ENCODE measurements around the gene ARAP3. TPM values are rescaled to one million over a fixed set of nuclear protein-coding genes. Genes with fewer than 3 reads are reported as not detected.
A peak's percentile ranks its signal among the peaks of the same experiment; 100 is the strongest.

Gene ARAP3
- polyA plus RNA-seq, 1 experiment, result 3.5 TPM

GRCh38 chr5:141706121-141706520 is 24.1 kb upstream of the ARAP3 start:
- Histone ChIP-seq H3K27ac (ENCODE audit: low read depth, low read length) (no peak overlapping the region), H3K27me3 (ENCODE audit: control insufficient read depth, insufficient read depth, low read length) (peaks cover 75% of the 10 kb centered on the region), H3K4me3 (ENCODE audit: low read depth, low read length) (no peak overlapping the region), H3K9me3 (ENCODE audit: control insufficient read depth, insufficient read depth, low read length) (no peaks in the 10 kb centered on the region; the same call in 1 of the 2 replicates)
- no peak for DNase-seq (ENCODE audit: low read depth, low spot score)
- POLR2A ChIA-PET, result no interaction called here
- CTCF ChIA-PET, result no interaction called here
- TF ChIP-seq, protein P1, sequence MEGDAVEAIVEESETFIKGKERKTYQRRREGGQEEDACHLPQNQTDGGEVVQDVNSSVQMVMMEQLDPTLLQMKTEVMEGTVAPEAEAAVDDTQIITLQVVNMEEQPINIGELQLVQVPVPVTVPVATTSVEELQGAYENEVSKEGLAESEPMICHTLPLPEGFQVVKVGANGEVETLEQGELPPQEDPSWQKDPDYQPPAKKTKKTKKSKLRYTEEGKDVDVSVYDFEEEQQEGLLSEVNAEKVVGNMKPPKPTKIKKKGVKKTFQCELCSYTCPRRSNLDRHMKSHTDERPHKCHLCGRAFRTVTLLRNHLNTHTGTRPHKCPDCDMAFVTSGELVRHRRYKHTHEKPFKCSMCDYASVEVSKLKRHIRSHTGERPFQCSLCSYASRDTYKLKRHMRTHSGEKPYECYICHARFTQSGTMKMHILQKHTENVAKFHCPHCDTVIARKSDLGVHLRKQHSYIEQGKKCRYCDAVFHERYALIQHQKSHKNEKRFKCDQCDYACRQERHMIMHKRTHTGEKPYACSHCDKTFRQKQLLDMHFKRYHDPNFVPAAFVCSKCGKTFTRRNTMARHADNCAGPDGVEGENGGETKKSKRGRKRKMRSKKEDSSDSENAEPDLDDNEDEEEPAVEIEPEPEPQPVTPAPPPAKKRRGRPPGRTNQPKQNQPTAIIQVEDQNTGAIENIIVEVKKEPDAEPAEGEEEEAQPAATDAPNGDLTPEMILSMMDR (IDR thresholded peaks at IDR 0.05; ENCODE audit: low read depth, low read length), result no peak

DNA sequence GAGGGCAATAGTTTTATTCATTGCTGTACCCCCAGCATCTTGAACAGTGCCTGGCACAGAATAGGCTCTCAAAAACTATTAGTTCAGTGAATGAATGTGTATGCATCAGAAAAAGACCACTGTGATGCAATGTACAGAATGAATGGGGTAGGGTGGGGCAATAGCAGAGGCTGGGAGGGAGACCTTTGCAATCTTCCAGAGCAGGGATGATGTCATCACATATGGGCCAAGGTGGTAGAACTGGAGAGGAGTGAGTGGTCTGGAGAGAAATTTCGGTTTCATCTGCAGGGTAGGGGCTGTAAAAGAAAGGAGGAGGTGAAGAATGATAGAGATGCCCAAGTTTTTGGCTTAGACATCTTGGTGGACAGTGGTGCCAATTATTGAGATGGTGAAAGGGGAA is 23.4 kb upstream of the ARAP3 start:
- Histone ChIP-seq H3K9me3 (ENCODE audit: control insufficient read depth, insufficient read depth, low read length) (no peaks in the 10 kb centered on the region; the same call in 1 of the 2 replicates), H3K27me3 (ENCODE audit: control insufficient read depth, insufficient read depth, low read length) (peaks cover 75% of the 10 kb centered on the region), H3K27ac (ENCODE audit: low read depth, low read length) (no peak overlapping the region), H3K4me3 (ENCODE audit: low read depth, low read length) (no peak overlapping the region)
- TF ChIP-seq, protein P1 (IDR thresholded peaks at IDR 0.05; ENCODE audit: low read depth, low read length), result no peak
- POLR2A ChIA-PET, result no interaction called here
- DNase-seq (ENCODE audit: low read depth, low spot score), result no peak
- CTCF ChIA-PET, result no interaction called here

GRCh38 chr5:141704782-141705297 is 22.8 kb upstream of the ARAP3 start:
- CTCF ChIA-PET, result interaction anchor here (1.1 to 16.0 kb wide), 3 partner anchors 157 to 255 kb away, joined by 10 to 422 read pairs (median 130); partner anchors contain the start of genes PCDH1 and PCDH12
- H3K27ac ChIP-seq (ENCODE audit: low read depth, low read length), result no peak overlapping the region
- POLR2A ChIA-PET, result no interaction called here
- H3K27me3 ChIP-seq (ENCODE audit: control insufficient read depth, insufficient read depth, low read length), result peaks cover 77% of the 10 kb centered on the region
- H3K4me3 ChIP-seq (ENCODE audit: low read depth, low read length), result no peak overlapping the region
- no peaks in the 10 kb centered on the region; the same call in 1 of the 2 replicates for H3K9me3 ChIP-seq (ENCODE audit: control insufficient read depth, insufficient read depth, low read length)
- DNase-seq (ENCODE audit: low read depth, low spot score), result no peak
- TF ChIP-seq, protein P1 (IDR thresholded peaks at IDR 0.05; ENCODE audit: low read depth, low read length), result no peak

DNA sequence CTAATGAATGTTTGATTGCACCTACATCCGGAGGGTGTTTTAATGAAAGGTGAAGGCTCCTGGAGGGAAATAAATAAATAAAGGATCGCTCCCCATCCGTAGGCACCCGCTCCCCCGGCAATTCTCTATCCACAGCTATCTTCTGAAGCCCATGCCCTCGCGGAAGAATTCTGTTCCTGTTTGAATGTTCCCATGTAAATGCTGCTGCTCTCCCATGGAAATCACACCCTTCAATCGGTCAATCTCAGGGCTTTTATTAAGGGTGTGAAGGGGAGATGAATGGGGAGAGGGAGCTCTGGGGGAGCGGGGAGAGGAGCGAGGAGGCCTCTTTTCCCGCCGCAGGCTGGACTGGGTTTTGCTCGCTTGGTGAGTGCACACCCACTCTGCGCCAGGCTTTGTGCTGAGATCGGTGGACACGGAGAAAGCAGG is 21.1 kb upstream of the ARAP3 start:
- peak overlapping the region; percentile 57 for H3K4me3 ChIP-seq (ENCODE audit: low read depth, low read length)
- TF ChIP-seq, protein P1 (IDR thresholded peaks at IDR 0.05; ENCODE audit: low read depth, low read length), result no peak
- POLR2A ChIA-PET, result no interaction called here
- CTCF ChIA-PET, result interaction anchor here (0.6 to 16.0 kb wide), 19 partner anchors 8 to 1695 kb away, joined by 3 to 422 read pairs (median 4); partner anchors contain the start of genes PCDH1, PCDH12 and RNF14
- DNase-seq (ENCODE audit: low read depth, low spot score), result no peak
- H3K27ac ChIP-seq (ENCODE audit: low read depth, low read length), result no peak overlapping the region
- H3K9me3 ChIP-seq (ENCODE audit: control insufficient read depth, insufficient read depth, low read length), result no peaks in the 10 kb centered on the region; the same call in 1 of the 2 replicates
- peaks cover 80% of the 10 kb centered on the region for H3K27me3 ChIP-seq (ENCODE audit: control insufficient read depth, insufficient read depth, low read length)

GRCh38 chr5:141701360-141702119 is 19.5 kb upstream of the ARAP3 start:
- Histone ChIP-seq H3K9me3 (ENCODE audit: control insufficient read depth, insufficient read depth, low read length) (no peaks in the 10 kb centered on the region; the same call in 1 of the 2 replicates), H3K27me3 (ENCODE audit: control insufficient read depth, insufficient read depth, low read length) (peaks cover 91% of the 10 kb centered on the region), H3K27ac (ENCODE audit: low read depth, low read length) (no peak overlapping the region), H3K4me3 (ENCODE audit: low read depth, low read length) (no peak overlapping the region)
- no peak for DNase-seq (ENCODE audit: low read depth, low spot score)
- ChIA-PET POLR2A (no interaction called here), CTCF (interaction anchor here (0.6 to 16.0 kb wide), 24 partner anchors 9 to 675 kb away, joined by 3 to 422 read pairs (median 4); partner anchors contain the start of genes PCDH1 and PCDH12)
- TF ChIP-seq, protein P1 (IDR thresholded peaks at IDR 0.05; ENCODE audit: low read depth, low read length), result no peak
